Transverse colon (tissue), 3 donors: ENCODE data around the gene SMIM36.

Source experiments
- CTCF ChIP-seq, 5 experiments: fragments of 200-600 bp in 3 of 5; fragments of 450-650 bp in 2 of 5; sonication (generic) in 3 of 5; IDR thresholded peaks; 1 replicate in 2 of 5; 2 replicates in 3 of 5; pipeline ENCODE4 v1.5.1; 2016 to 2017; ENCODE audit warnings: antibody characterized with exemption in 5 of 5, inconsistent platforms in 3 of 5, mild to moderate bottlenecking in 2 of 5, moderate library complexity in 1 of 5
- POLR2A ChIP-seq: fragments of 450-650 bp; IDR thresholded peaks from one replicate; pipeline ENCODE4 v1.6.1; 2016; ENCODE audit warnings: antibody characterized with exemption, mild to moderate bottlenecking, moderate library complexity

- no peak for TF ChIP-seq CTCF (IDR thresholded peaks at IDR 0.05)
- no peak for TF ChIP-seq POLR2A
Observed at GRCh38 chr17:55417411-55418268, 93.6 kb downstream of the SMIM36 start.
